NCI-H1694 treated with DMSO at 0.1 percent for 48 hours (cell line): ENCODE results near the gene ANKS3.
"Not testable (repeated sequence)": the region's sequence is repeated elsewhere in the genome, so short reads cannot be mapped to it uniquely, and the experiment has no call there.

Experiments
- DNase-seq: peaks from one replicate; lab custom pipeline; 2025; lab: John Stamatoyannopoulos, UW

Gene ANKS3

DNA sequence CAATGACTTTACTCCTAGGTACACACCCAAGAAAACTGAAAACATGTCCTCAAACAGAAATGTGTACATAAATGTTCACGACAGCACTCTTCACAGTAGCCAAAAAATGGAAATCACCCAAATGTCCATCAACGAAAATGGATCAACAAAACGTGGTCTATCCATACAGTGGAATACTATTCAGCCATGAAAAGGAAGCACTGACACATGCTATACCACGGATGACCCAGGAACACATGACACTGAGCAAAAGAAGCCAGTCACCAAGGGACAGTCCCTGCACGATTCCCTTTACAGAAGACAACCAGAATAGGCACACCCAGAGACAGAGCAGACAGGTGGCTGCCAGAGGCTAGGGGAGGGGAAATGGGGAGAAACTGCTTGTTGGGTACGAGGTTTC is 21.6 kb upstream of the ANKS3 start:
- no peak for DNase-seq

- no peak for DNase-seq
Observed at GRCh38 chr16:4754865-4755264, 20.8 kb upstream of the ANKS3 start.

DNA sequence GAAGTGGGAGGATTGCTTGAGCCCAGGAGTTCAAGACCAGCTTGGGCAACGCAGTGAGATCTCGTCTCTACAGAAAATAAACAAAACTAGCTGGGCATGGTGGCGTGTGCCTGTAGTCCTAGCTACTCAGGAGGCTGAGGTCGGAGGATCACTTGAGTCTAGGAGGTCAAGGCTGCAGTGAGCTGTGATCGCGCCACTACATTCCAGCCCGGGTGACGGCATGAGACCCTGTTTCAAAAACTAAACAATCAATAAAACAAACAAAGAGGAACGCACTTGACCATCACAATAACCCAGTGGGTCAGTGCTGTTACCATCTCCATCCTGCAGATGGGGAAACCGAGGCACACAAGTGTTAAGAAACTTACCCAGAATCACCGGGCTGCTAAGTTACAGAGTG is 19.2 kb upstream of the ANKS3 start:
- DNase-seq, result no peak

- DNase-seq, result no peak
Observed at GRCh38 chr16:4752351-4753100, 18.5 kb upstream of the ANKS3 start.

GRCh38 chr16:4750896-4751295 is 16.8 kb upstream of the ANKS3 start:
- no peak for DNase-seq

- no peak for DNase-seq
Observed at GRCh38 chr16:4749700-4750257, 15.7 kb upstream of the ANKS3 start.

GRCh38 chr16:4748682-4749411 is 14.8 kb upstream of the ANKS3 start:
- DNase-seq, result no peak

DNA sequence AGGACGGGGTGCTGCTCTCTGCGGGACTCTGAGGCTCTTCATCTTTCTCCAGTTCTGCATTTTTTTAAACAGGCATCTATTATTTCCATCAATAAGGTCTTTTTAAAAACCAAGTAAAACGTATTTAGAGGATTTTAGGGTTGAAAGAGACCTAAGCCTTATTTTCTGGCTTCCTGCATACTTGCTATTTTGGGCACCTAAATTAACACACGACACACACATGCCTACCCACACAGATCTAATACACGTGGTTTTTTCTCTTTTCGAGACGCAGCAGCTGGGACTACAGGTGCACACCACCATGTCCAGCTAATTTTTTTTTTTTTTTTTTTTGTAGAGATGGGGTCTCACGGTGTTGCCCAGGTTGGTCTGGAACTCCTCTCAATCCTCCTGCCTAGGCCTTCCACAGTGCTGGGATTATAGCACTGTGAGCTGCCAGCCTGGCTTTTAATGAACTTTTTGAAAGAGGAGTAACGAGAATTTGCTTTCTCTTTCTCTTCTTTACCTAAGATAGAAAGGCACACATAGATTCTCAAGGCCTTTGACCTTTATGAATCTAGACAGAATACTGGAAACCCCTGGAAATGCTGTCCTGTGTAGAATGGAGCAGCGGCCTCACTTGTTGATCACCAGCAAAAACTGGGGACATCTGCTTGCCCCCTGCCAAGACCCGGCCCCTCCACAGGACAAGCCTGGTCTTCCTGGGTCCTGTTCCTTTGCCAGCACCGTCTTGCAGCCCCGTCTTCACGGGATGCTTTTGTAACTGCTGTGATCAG is 14.0 kb upstream of the ANKS3 start:
- DNase-seq, result no peak

- no peak for DNase-seq
Observed at GRCh38 chr16:4746991-4747574, 13.0 kb upstream of the ANKS3 start.

DNA sequence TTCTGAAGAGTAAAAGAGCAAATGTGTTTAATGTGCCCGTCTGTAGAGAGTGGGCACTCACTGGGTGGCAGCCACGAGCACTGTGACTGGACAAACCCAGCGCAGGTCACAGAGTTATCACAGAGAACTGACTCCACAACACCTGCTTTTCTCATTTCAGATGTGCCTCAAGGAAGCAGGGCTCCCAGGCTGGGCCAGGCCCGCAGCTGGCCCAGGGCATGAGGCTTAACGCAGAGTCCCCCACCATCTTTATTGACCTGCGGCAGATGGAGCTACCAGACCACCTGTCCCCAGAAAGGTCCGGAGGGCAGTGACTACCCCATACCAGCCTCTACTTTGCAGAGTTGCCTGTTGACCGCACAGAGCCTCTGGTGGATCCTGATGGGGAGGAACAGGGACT is 12.1 kb upstream of the ANKS3 start:
- DNase-seq, result no peak

DNA sequence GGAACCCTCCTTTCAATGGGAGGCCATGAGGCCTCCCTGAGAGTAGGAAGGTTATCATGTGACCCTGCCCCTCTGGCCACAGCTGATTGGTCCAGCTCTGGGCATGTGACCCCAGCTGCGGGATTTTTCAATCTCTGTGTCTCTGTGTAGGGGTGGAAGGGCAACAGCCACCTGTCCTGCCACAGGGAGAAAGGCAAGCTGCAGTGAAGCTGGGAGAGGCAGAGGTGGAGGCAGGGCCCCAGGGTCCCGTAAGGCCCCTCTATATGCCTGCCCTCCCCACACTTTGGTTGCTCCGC is 11.2 kb upstream of the ANKS3 start:
- DNase-seq, result no peak

DNA sequence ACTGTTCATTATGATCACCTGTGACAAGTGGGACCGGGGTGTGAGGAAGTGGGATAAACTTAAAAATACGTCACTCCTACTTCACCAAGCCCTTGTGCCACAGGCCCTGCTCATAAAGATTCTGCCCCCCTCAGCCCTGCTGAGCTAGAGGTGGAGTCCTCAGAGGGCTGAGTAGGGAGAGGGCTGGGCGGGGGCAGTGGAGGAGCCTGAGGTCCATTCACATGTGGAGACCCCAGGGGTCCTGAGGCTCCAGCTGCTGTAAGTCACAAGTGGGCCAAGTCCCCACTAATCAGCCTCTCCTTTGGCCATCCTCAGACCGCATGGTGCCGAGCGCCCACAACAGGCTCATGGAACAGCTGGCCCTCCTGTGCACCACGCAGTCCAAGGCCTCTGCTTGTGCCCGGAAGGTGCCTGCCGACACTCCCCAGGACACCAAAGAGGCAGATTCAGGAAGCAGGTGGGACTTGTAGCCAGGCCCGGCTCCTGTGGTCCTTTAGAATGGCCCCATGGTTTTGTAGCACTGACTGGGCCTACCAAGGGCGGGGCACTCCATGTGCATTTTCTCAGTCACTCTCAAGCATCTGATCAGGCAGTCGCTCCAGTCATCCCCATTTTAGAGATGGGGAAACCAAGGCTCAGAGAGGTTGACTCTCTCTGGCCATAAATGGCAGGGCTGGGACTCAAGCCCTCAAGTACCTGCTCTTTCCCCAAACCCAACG is 10.6 kb upstream of the ANKS3 start:
- DNase-seq, result no peak

DNA sequence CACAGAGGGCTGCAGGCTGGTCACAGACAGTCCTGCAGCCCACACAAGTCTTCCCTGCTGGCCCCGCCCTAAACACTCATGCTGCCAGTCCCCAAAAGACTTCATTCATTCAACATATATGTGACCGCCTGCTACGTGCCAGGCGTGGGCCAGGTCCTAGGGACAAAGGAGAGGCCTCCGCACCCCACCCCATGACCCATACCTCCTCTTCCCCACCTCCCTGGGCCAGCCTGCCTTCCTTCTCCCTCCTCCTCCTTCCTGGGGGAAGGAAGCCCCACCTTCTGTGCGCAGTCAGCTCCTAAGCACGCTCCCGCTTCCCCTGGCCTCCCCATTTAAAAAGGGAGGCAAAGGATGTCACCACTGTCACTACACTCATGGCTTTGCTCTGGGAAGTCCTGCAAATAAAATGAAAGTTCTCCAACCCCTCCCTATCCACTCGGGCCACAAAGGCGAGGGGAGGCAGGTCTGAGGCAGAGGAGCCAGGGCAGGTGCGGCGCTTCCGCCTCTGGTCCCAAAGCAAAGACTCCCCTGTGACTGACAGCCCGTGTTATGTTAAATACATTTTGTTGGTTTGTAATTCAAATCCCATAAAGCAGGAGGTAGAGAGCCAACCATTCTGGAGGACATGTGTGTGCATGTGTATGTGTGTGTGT is 9.3 kb upstream of the ANKS3 start:
- no peak for DNase-seq

DNA sequence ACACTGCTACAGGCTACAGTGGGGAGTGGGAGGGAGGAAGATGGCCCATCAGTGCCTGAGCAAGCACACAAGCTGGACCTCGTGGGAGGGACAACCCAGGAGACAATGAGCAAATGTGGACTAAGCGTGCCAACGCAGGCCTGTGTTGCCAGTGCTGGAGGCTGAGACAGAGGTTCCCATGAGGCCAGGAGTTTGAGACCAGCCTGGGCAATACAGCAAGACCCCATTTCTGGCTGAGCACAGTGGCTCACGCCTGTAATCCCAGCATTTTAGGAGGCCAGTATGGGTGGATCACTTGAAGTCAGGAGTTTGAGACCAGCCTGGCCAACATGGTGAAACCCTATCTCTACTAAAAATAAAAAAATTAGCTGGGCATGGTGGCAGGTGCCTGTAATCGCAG is 4.3 kb upstream of the ANKS3 start:
- DNase-seq, result not testable (repeated sequence)

- DNase-seq, result no peak
Observed at GRCh38 chr16:4737545-4737944, 3.5 kb upstream of the ANKS3 start.

DNA sequence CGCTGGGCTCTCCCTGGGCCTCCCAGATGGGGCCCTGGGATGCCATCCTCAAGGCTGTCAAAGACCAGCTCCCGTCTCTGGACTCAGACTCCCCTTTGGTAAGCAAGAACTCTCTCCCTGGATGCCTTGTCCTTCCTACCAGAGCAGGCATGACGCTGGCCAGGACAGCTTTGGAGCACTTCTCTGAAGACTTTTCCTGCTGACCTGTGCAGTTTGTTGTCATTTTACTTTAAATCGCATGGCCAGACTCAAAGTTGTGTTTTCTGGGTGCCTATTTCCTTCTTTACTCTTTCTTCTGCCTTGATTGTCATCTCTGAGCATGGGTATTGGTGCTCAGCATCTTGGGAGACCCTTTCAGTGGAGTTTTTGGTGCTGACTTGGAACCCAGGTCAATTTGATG is 2.5 kb upstream of the ANKS3 start:
- no peak for DNase-seq

- peak; percentile 30 for DNase-seq
Observed at GRCh38 chr16:4734730-4735535, 862 bp upstream of the ANKS3 start.

DNA sequence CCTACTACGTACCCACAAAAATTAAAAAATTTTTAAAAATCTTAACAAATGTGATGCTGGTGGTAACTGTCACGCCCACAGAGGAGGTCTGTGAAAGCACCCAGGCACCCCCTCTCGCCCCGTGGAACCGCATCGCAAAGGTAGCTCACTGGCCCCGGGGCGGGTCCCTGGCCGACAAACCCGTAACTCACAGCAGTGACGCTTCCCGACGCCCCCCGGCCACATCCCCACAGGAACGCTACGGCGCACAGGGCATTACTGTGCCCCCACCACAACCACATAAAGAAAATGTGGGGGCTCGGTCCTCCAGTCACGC is 366 bp downstream of the ANKS3 start:
- no peak for DNase-seq

- no peak for DNase-seq
Observed at GRCh38 chr16:4733211-4733742, 794 bp downstream of the ANKS3 start.

DNA sequence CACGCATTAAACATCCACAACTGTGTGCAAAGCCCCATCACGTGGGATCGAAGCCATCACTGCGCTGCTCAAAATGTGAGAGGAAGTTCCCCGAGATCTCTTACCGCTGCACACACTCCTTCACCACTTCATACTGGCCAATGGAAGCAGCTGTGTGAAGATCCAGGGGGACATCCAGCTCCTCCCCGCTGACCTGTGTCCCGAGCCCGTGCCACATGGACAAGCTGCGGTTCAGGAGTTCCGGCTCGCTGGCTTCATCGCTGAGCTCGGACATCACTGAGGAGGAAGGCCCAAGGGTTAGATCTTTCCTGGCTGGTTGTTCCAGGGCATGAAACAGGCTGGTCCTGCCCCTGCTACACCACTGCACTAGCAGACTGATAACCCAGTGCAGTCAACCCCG is 4.2 kb downstream of the ANKS3 start:
- DNase-seq, result no peak
